Endothelial cell of umbilical vein (primary cell): Measurements from ENCODE around the gene NPSR1. TPM values are rescaled to one million over a fixed set of nuclear protein-coding genes. Genes with fewer than 3 reads are reported as not detected.

Experiments used
- BruUV-seq: library from RNA; stranded (reverse); fragments of 400-500 nt; replicated peaks from 2 replicates; lab custom pipeline; 2021; lab: Mats Ljungman, UMichigan
- CTCF ChIA-PET: fragments of 300-600, 350-600 bp; sonication (Branson Sonifier 250); formaldehyde crosslinking; loops from one replicate; lab custom pipeline; 2021; ENCODE audit warnings: antibody characterized with exemption, inconsistent platforms; lab: Charles Lee
- POLR2A ChIA-PET: fragments of 300-600, 350-600 bp; sonication (Branson Sonifier 250); formaldehyde crosslinking; loops from one replicate; lab custom pipeline; 2021; ENCODE audit warnings: antibody characterized with exemption, inconsistent platforms; lab: Charles Lee
- DNase-seq: peaks from one replicate; pipeline ENCODE4 v3.0.0-alpha.2; 2011; ENCODE audit warnings: low read depth, low spot score
- FAIRE-seq: peaks from 2 replicates; lab custom pipeline; 2011; peaks lifted over from hg19 to GRCh38; lab: Jason Lieb, UNC
- H2AFZ ChIP-seq: 2 replicates; pipeline ENCODE4 v1.6.0; 2012; ENCODE audit warnings: low read depth, low read length, control low read depth, inconsistent platforms
- H3K27ac ChIP-seq: 2 replicates; pipeline ENCODE4 v1.5.1; 2011; ENCODE audit warnings: low read depth, mild to moderate bottlenecking, control low read depth, low read length, moderate library complexity; ENCODE audit not compliant: insufficient read depth
- H3K27me3 ChIP-seq, 2 experiments: 2 replicates each; pipeline versions ENCODE4 v1.6.0 to v1.6.1; 2011; ENCODE audit warnings: low read length in 2 of 2, mixed read lengths in 1 of 2; ENCODE audit not compliant: control insufficient read depth in 2 of 2, insufficient read depth in 2 of 2
- H3K36me3 ChIP-seq, 2 experiments: 2 replicates in 1 of 2; 3 replicates in 1 of 2; pipeline ENCODE4 v1.5.1; 2011; ENCODE audit warnings: low read length in 2 of 2, mild to moderate bottlenecking in 1 of 2, moderate library complexity in 1 of 2; ENCODE audit not compliant: control insufficient read depth in 2 of 2, insufficient read depth in 2 of 2; ENCODE audit errors: extremely low read depth in 1 of 2
- H3K4me1 ChIP-seq: 3 replicates; pipeline ENCODE4 v1.5.1; 2011; ENCODE audit warnings: mild to moderate bottlenecking, low read length; ENCODE audit not compliant: control insufficient read depth, insufficient read depth; ENCODE audit errors: extremely low read depth
- H3K4me2 ChIP-seq: 2 replicates; pipeline ENCODE4 v1.6.1; 2011; ENCODE audit warnings: low read length, control low read depth, mixed read lengths; ENCODE audit not compliant: insufficient read depth
- H3K4me3 ChIP-seq, 3 experiments: fragments of 200-600 bp in 1 of 3; sonication (generic), shearing (Covaris generic) in 1 of 3; replicated peaks in 1 of 3; 2 replicates each; pipeline ENCODE4 v1.5.1; 2011 to 2016; ENCODE audit warnings: control low read depth in 3 of 3, low read length in 3 of 3, mild to moderate bottlenecking in 2 of 3, inconsistent platforms in 1 of 3, low read depth in 1 of 3, moderate library complexity in 1 of 3; ENCODE audit not compliant: insufficient read depth in 1 of 3
- H3K79me2 ChIP-seq: 2 replicates; pipeline ENCODE4 v1.6.0; 2012; ENCODE audit warnings: low read length, inconsistent platforms; ENCODE audit not compliant: control insufficient read depth, insufficient read depth
- H3K9ac ChIP-seq: replicated peaks from 2 replicates; pipeline ENCODE3; 2011; ENCODE audit warnings: low read length, control low read depth; ENCODE audit not compliant: insufficient read depth; ENCODE audit errors: extremely low read depth
- H3K9me1 ChIP-seq: replicated peaks from 3 replicates; pipeline ENCODE4 v1.6.0; 2011; ENCODE audit warnings: mild to moderate bottlenecking, low read length; ENCODE audit not compliant: control insufficient read depth, insufficient read depth; ENCODE audit errors: extremely low read depth
- H3K9me3 ChIP-seq: replicated peaks from 2 replicates; pipeline ENCODE4 v1.5.1; 2012; ENCODE audit warnings: low read length, inconsistent platforms; ENCODE audit not compliant: control insufficient read depth, insufficient read depth
- H4K20me1 ChIP-seq: replicated peaks from 2 replicates; pipeline ENCODE3; 2011; ENCODE audit warnings: mild to moderate bottlenecking, low read length; ENCODE audit not compliant: control insufficient read depth, insufficient read depth; ENCODE audit errors: extremely low read depth
- EZH2 ChIP-seq: IDR thresholded peaks from 2 replicates; pipeline ENCODE4 v1.6.1; 2012; ENCODE audit warnings: borderline replicate concordance, low read depth, mild to moderate bottlenecking, moderate library complexity, low read length, inconsistent platforms; ENCODE audit not compliant: severe bottlenecking
- FOS ChIP-seq: IDR thresholded peaks from 2 replicates; pipeline ENCODE4 v1.6.1; 2011; ENCODE audit warnings: mild to moderate bottlenecking, low read length, moderate library complexity, borderline replicate concordance; ENCODE audit not compliant: insufficient read depth
- GATA2 ChIP-seq: IDR thresholded peaks from 2 replicates; pipeline ENCODE4 v1.7.0; 2011; ENCODE audit warnings: low read depth, mild to moderate bottlenecking, moderate library complexity, mixed read lengths, low read length; ENCODE audit not compliant: insufficient read length, insufficient read depth
- JUN ChIP-seq: IDR thresholded peaks from 2 replicates; pipeline ENCODE4 v1.6.1; 2011; ENCODE audit warnings: borderline replicate concordance, low read depth; ENCODE audit not compliant: insufficient read length, insufficient read depth
- MYC ChIP-seq: IDR thresholded peaks from one replicate; pipeline ENCODE4 v1.6.1; 2011; ENCODE audit warnings: mild to moderate bottlenecking, low read depth, low read length
- POLR2A ChIP-seq: IDR thresholded peaks from 2 replicates; pipeline ENCODE4 v1.6.1; 2012; ENCODE audit warnings: low read depth, mild to moderate bottlenecking, control low read depth, low read length
- POLR2AphosphoS5 ChIP-seq: IDR thresholded peaks from 2 replicates; pipeline ENCODE4 v1.6.1; 2012; ENCODE audit warnings: low read depth, mild to moderate bottlenecking, control low read depth, low read length, moderate library complexity; ENCODE audit not compliant: insufficient read depth
- dilution Hi-C: fragments of 300-500 bp; cut with MboI; formaldehyde crosslinking; loops from one replicate; pipeline ENCODE4 v1.15.0; 2019; ENCODE audit warnings: low sequenced_read_pairs; ENCODE audit not compliant: extremely low pct_ligation_motif_present
- intact Hi-C: fragments of 100-400 bp; cut with micrococcal nuclease; formaldehyde crosslinking; loops from one replicate; pipeline ENCODE4 v1.10.0; 2022
- polyA plus RNA-seq, 4 experiments: library from polyadenylated mRNA; depleted of rRNA in 3 of 4; stranded (reverse) in 3 of 4; unstranded in 1 of 4; fragments of >200 nt; gene quantifications; 2 replicates each; pipeline versions ENCODE4 v1.2.1 to v1.2.3, GENCODE V29; 2011 to 2012; ENCODE audit warnings: missing spikeins in 1 of 4
- total RNA-seq: library from RNA; stranded (reverse); gene quantifications from 2 replicates; pipeline ENCODE4 v1.2.3, GENCODE V29; 2021
- TF ChIP-seq, protein P1 (sequence below): IDR thresholded peaks from 2 replicates; pipeline ENCODE4 v1.6.1; 2011; ENCODE audit not compliant: insufficient read depth, insufficient read length
- TF ChIP-seq, protein P2 (sequence below), 2 donors: IDR thresholded peaks; 1 replicate in 1 of 2; 2 replicates in 1 of 2; pipeline ENCODE4 v1.5.1; 2011; ENCODE audit warnings: low read length in 2 of 2, mild to moderate bottlenecking in 2 of 2, moderate library complexity in 2 of 2, control low read depth in 1 of 2, inconsistent platforms in 1 of 2, low read depth in 1 of 2; ENCODE audit not compliant: insufficient read depth in 1 of 2; ENCODE audit errors: extremely low read depth in 1 of 2

NPSR1 gene
- total and polyA plus RNA-seq, 2 donors (not counting 3 experiments of a cell fraction or from before 2014, with no cell fraction given): not detected

DNA sequence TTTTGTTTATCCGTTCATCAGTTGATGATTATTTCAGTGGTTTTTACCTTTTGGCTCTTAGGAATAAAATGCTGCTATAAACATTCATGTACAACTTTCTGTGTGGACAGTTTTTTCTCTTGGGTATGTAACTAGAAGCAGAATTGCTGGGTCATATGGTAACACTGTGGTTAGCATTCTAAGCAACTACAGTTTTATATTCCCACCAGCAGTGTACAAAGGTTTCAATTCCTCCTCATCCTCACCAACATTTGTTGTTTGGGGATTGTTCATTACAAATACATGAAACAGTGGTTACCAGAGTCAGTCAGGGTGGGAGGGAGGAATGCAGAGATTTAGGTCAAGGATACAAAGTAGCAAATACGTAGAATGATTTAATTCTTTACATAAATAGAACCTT, 97.0 kb downstream of the NPSR1 start:
- Histone ChIP-seq H3K9ac (no peak overlapping the region), H3K4me3 (no peak overlapping the region), H3K9me3 (no peaks in the 10 kb centered on the region), H3K4me2 (no peak overlapping the region), H3K4me1 (no peaks in the 10 kb centered on the region), H3K27me3 (no peaks in the 10 kb centered on the region), H3K27ac (no peak overlapping the region), H3K79me2 (no peaks in the 10 kb centered on the region), H3K9me1 (no peaks in the 10 kb centered on the region), H4K20me1 (no peaks in the 10 kb centered on the region), H3K36me3 (no peaks in the 10 kb centered on the region), H2AFZ (no peak overlapping the region)
- FAIRE-seq (no peak), DNase-seq (no peak)
- POLR2A ChIA-PET: no interaction called here
- intact Hi-C loops (no loop called here), dilution Hi-C loops (no loop called here)
- CTCF ChIA-PET: interaction anchor here (1.2 kb wide), 1 partner anchor 69 kb away, joined by 3 read pairs; no protein-coding TSS in a partner anchor
- no TSS peak for BruUV-seq
- TF ChIP-seq, protein P1, sequence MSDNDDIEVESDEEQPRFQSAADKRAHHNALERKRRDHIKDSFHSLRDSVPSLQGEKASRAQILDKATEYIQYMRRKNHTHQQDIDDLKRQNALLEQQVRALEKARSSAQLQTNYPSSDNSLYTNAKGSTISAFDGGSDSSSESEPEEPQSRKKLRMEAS: no peak
- TF ChIP-seq, protein P2, sequence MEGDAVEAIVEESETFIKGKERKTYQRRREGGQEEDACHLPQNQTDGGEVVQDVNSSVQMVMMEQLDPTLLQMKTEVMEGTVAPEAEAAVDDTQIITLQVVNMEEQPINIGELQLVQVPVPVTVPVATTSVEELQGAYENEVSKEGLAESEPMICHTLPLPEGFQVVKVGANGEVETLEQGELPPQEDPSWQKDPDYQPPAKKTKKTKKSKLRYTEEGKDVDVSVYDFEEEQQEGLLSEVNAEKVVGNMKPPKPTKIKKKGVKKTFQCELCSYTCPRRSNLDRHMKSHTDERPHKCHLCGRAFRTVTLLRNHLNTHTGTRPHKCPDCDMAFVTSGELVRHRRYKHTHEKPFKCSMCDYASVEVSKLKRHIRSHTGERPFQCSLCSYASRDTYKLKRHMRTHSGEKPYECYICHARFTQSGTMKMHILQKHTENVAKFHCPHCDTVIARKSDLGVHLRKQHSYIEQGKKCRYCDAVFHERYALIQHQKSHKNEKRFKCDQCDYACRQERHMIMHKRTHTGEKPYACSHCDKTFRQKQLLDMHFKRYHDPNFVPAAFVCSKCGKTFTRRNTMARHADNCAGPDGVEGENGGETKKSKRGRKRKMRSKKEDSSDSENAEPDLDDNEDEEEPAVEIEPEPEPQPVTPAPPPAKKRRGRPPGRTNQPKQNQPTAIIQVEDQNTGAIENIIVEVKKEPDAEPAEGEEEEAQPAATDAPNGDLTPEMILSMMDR (IDR thresholded peaks at IDR 0.05; ENCODE audit: extremely low read depth in 1 of 2, insufficient read depth in 1 of 2, low read depth in 1 of 2, low read length in 2 of 2): no peak
- TF ChIP-seq POLR2AphosphoS5: no peak
- no peak for TF ChIP-seq MYC
- TF ChIP-seq EZH2: no peak
- no peak for TF ChIP-seq FOS
- no peak for TF ChIP-seq GATA2
- TF ChIP-seq JUN: no peak
- no peak for TF ChIP-seq POLR2A
